DMS79 (cell line): ENCODE data around the gene LRRC7.
"Not testable (repeated sequence)": the region's sequence is repeated elsewhere in the genome, so short reads cannot be mapped to it uniquely, and the experiment has no call there.

Experiments
- DNase-seq: peaks from one replicate; lab custom pipeline; 2025; lab: John Stamatoyannopoulos, UW

LRRC7 gene

GRCh38 chr1:70042090-70042731 lies 474.5 kb downstream of the LRRC7 start:
- DNase-seq, result no peak

GRCh38 chr1:70043804-70044203 lies 476.1 kb downstream of the LRRC7 start:
- DNase-seq, result no peak

GRCh38 chr1:70044832-70045231 lies 477.1 kb downstream of the LRRC7 start:
- no peak for DNase-seq

- not testable (repeated sequence) for DNase-seq
These were observed 477.9 kb downstream of the LRRC7 start for GRCh38 chr1:70045581-70045980.

GRCh38 chr1:70048336-70049094 lies 480.8 kb downstream of the LRRC7 start:
- DNase-seq, result no peak

- no peak for DNase-seq
These were observed 484.2 kb downstream of the LRRC7 start for GRCh38 chr1:70051926-70052325.

GRCh38 chr1:70057500-70057899 lies 489.8 kb downstream of the LRRC7 start:
- no peak for DNase-seq

GRCh38 chr1:70061231-70061630 lies 493.5 kb downstream of the LRRC7 start:
- DNase-seq, result no peak

GRCh38 chr1:70063861-70064260 lies 496.1 kb downstream of the LRRC7 start:
- no peak for DNase-seq

- no peak for DNase-seq
These were observed 499.0 kb downstream of the LRRC7 start for GRCh38 chr1:70066711-70067110.

GRCh38 chr1:70071601-70072000 lies 503.9 kb downstream of the LRRC7 start:
- no peak for DNase-seq

- DNase-seq, result no peak
These were observed 504.6 kb downstream of the LRRC7 start for GRCh38 chr1:70072231-70072751.

- DNase-seq, result no peak
These were observed 508.0 kb downstream of the LRRC7 start for GRCh38 chr1:70075761-70076160.

- no peak for DNase-seq
These were observed 509.3 kb downstream of the LRRC7 start for GRCh38 chr1:70077066-70077465.

- no peak for DNase-seq
These were observed 511.8 kb downstream of the LRRC7 start for GRCh38 chr1:70079546-70079945.

GRCh38 chr1:70083519-70083918 lies 515.8 kb downstream of the LRRC7 start:
- no peak for DNase-seq

GRCh38 chr1:70084314-70084915 lies 516.7 kb downstream of the LRRC7 start:
- no peak for DNase-seq

- DNase-seq, result no peak
These were observed 517.8 kb downstream of the LRRC7 start for GRCh38 chr1:70085521-70085920.

GRCh38 chr1:70086897-70087296 lies 519.2 kb downstream of the LRRC7 start:
- DNase-seq, result no peak

- DNase-seq, result no peak
These were observed 522.4 kb downstream of the LRRC7 start for GRCh38 chr1:70090141-70090540.

- no peak for DNase-seq
These were observed 523.2 kb downstream of the LRRC7 start for GRCh38 chr1:70090875-70091274.

GRCh38 chr1:70091811-70092210 lies 524.1 kb downstream of the LRRC7 start:
- no peak for DNase-seq

- DNase-seq, result no peak
These were observed 524.8 kb downstream of the LRRC7 start for GRCh38 chr1:70092526-70092925.
